Astrocyte (in vitro differentiated cells and primary cell): ENCODE data around the gene PCBP3.

ENCODE experiments used
- EZH2 ChIP-seq: IDR thresholded peaks from 2 replicates; pipeline ENCODE4 v1.6.1; 2012; ENCODE audit warnings: mild to moderate bottlenecking, low read length, inconsistent platforms; ENCODE audit not compliant: insufficient read depth
- TF ChIP-seq, protein P1 (sequence below): IDR thresholded peaks from 2 replicates; pipeline ENCODE4 v1.5.1; 2011; ENCODE audit warnings: low read depth, mild to moderate bottlenecking, inconsistent platforms, low read length, moderate library complexity; ENCODE audit not compliant: insufficient read depth

DNA sequence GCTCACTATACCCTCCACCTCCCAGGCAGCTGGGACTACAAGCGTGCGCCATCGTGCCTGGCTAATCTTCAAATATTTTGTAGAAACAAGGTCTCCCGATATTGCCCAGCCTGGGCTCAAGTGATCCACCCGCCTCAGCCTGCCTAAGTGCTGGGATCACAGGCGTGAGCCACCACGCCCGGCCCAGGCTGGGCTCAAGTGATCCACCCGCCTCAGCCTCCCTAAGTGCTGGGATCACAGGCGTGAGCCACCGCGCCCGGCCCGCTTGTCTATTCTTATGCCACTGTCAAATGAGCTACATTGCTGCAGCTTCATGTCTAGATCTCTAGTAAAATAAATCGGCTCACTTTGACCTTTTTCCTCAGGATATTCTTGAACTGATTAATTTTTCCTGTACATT is 230.3 kb downstream of the PCBP3 start:
- TF ChIP-seq, protein P1, sequence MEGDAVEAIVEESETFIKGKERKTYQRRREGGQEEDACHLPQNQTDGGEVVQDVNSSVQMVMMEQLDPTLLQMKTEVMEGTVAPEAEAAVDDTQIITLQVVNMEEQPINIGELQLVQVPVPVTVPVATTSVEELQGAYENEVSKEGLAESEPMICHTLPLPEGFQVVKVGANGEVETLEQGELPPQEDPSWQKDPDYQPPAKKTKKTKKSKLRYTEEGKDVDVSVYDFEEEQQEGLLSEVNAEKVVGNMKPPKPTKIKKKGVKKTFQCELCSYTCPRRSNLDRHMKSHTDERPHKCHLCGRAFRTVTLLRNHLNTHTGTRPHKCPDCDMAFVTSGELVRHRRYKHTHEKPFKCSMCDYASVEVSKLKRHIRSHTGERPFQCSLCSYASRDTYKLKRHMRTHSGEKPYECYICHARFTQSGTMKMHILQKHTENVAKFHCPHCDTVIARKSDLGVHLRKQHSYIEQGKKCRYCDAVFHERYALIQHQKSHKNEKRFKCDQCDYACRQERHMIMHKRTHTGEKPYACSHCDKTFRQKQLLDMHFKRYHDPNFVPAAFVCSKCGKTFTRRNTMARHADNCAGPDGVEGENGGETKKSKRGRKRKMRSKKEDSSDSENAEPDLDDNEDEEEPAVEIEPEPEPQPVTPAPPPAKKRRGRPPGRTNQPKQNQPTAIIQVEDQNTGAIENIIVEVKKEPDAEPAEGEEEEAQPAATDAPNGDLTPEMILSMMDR = no peak
- no peak for TF ChIP-seq EZH2
